Activated naive CD8-positive, alpha-beta T cell treated with anti-CD3 and anti-CD28 coated beads, Interleukin-2, amount 50 U/mL, for 16 hours (primary cell): ENCODE data around the gene SLC4A9.

Experiments
- DNase-seq: peaks from one replicate; pipeline ENCODE4 v3.0.0-alpha.2; 2020; ENCODE audit warnings: low read depth, low spot score

Gene SLC4A9, protein sequence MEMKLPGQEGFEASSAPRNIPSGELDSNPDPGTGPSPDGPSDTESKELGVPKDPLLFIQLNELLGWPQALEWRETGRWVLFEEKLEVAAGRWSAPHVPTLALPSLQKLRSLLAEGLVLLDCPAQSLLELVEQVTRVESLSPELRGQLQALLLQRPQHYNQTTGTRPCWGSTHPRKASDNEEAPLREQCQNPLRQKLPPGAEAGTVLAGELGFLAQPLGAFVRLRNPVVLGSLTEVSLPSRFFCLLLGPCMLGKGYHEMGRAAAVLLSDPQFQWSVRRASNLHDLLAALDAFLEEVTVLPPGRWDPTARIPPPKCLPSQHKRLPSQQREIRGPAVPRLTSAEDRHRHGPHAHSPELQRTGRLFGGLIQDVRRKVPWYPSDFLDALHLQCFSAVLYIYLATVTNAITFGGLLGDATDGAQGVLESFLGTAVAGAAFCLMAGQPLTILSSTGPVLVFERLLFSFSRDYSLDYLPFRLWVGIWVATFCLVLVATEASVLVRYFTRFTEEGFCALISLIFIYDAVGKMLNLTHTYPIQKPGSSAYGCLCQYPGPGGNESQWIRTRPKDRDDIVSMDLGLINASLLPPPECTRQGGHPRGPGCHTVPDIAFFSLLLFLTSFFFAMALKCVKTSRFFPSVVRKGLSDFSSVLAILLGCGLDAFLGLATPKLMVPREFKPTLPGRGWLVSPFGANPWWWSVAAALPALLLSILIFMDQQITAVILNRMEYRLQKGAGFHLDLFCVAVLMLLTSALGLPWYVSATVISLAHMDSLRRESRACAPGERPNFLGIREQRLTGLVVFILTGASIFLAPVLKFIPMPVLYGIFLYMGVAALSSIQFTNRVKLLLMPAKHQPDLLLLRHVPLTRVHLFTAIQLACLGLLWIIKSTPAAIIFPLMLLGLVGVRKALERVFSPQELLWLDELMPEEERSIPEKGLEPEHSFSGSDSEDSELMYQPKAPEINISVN

DNA sequence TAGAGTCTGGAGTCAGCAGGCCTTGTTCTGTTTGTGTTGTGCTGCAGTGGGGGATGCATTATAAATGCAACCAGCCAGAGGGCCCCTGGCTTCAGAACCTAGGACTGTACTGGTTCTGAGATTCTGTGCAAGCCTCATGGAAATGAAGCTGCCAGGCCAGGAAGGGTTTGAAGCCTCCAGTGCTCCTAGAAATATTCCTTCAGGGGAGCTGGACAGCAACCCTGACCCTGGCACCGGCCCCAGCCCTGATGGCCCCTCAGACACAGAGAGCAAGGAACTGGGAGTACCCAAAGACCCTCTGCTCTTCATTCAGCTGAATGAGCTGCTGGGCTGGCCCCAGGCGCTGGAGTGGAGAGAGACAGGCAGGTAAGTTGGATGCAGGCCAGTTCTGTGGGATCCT, at the start of gene SLC4A9:
SLC4A9 (plus strand) TSS at position 94 of the 400 bp plus-strand sequence; CDS start at position 137, 43 bp downstream.
- DNase-seq = no peak

DNA sequence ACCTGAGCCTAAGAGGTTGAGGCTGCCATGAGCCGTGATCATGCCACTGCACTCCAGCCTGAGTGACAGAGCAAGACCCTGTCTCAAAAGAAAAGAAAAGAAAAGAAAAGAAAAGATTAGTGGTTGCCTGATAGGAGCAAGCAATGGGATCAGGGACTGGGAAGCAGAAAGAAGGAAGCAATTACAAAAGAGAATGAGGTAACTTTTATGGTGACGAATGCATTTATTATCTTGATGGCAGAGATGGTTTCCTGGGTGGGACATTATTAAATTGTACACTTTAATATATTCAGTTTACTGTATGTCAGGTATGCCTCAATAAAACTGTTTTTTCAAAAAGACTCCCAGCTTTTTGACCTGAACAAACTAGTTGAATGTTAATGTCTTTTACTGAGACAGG, 49.6 kb upstream of the SLC4A9 start:
- no peak for DNase-seq

- DNase-seq = no peak
Measured at GRCh38 chr5:140311011-140311467, 49.0 kb upstream of the SLC4A9 start.

DNA sequence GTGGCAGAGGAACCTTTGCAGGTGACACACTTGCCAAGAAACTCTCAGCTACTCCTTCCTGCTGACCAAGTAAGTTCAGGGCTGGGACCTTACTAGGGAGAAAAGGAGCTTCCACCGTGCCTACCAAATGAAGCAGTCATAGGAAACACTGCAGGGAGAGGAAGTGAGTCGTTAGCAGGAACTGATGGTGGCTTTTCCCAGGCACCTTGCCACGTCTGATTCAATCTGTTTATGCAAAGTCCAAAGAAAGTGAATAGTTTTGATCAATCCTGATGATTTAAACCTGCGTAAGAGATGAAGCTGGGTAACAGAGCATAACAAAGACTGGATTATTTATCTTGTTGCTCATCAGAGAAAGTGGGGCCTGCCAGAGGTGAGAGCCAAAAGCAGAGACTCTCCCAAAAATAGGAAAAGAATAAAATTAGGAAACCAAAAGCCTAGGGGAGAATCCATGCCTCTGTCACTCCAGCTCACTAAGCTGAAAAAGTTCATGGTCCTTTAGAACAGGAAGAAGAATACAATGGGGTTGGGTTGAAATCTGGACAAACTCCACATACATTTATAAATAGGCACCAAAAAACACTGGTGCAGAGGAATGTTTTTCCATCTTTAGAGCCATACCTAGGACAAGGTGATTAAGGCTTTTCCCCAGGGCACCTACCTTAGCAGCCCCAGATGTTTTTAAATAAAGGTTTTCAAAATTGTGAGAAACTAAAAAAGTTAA, 47.8 kb upstream of the SLC4A9 start:
- DNase-seq = no peak

DNA sequence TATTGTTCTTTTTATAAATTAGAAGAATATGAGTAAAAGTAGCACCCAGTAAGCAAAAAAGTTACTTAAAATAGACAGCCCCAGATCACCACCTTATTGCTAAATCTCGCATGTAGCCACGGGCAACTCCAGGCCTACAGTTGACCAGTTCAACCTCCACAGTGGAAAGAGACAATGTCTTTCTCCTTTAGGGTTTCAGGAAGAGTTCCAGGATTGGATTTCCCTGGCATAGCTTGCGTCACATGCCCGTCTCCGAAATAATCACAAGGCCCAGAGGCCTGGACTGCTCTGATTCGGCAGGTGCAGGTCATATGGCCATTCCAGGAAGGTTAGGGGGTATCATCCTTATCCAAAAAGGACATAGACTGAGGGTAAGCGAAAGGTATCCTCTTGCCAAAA, 47.2 kb upstream of the SLC4A9 start:
- DNase-seq = no peak

GRCh38 chr5:140317859-140318258, 42.1 kb upstream of the SLC4A9 start:
- no peak for DNase-seq

GRCh38 chr5:140318792-140319191, 41.2 kb upstream of the SLC4A9 start:
- DNase-seq = no peak

DNA sequence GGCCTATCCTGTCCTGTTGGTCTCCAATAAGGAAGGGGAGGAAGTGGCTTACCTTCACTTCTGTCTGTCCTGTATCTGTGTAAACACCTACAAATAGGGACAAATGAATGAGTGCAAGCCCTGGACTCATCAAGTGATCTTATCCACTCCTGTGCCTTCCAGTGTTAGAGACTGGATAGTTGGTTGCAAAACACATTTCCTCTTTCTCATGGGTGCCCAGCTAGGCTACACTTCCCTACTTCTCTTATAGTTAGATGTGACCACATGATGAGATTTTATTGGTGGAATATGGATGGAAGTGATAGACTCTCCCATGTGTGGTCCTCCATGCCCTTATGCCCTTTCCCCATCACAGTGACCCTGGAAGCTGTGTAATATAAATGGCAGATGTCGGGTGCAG, 40.2 kb upstream of the SLC4A9 start:
- no peak for DNase-seq

DNA sequence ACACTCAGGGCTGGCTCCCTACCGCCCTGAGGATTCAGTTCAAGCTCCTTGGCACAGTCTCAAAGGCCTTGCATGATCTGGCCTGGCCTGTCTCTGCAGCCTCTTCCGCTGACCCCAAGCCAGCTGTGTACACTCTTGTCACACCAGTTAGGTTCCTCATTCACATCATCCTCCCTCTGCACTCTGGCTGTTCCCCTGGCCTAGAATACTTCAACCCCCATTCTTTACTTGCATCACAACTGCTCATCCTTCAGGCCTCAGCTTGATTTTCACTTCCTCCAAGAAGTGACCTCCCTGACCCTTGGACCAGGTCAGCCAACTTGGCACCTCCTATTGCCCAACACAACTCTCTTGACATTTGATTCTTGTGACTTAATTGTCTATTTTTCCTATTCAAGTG, 38.2 kb upstream of the SLC4A9 start:
- no peak for DNase-seq

GRCh38 chr5:140322751-140323731, 37.0 kb upstream of the SLC4A9 start:
- DNase-seq = no peak

GRCh38 chr5:140324041-140324600, 35.9 kb upstream of the SLC4A9 start:
- DNase-seq = no peak

DNA sequence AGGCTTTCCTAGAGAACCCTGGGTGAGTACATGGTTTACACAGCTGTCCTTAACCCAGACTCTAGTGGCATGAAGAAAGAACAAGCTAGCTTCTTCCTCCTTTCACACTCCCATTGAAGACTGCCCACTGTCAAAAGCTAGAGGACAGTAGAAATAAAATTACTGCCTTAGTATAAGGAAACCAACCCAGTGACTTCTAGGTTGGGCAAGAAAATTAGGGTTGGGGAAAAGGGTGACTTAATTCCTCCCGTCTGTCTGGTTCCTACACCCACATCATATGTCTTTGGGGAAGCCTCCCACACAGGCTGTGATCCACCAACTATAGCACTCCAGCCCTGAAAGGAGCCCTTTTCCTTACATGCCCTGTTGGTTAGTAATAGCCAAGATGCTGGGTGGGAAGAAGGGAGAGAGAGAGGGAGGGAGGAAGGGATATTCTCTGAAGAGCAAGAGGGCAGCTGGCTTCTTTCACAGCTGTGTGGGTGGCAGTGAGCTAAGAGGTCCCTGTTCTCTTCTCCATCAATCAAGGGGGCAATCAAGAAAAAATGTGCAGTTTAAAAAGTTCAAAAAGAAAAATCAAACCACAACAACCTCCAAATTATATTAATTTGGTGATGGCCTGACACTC, 35.3 kb upstream of the SLC4A9 start:
- no peak for DNase-seq

- DNase-seq = no peak
Measured at GRCh38 chr5:140325486-140325885, 34.5 kb upstream of the SLC4A9 start.

GRCh38 chr5:140327589-140327988, 32.4 kb upstream of the SLC4A9 start:
- no peak for DNase-seq

- no peak for DNase-seq
Measured at GRCh38 chr5:140328036-140328764, 31.8 kb upstream of the SLC4A9 start.

- DNase-seq = no peak
Measured at GRCh38 chr5:140329739-140330481, 30.1 kb upstream of the SLC4A9 start.

DNA sequence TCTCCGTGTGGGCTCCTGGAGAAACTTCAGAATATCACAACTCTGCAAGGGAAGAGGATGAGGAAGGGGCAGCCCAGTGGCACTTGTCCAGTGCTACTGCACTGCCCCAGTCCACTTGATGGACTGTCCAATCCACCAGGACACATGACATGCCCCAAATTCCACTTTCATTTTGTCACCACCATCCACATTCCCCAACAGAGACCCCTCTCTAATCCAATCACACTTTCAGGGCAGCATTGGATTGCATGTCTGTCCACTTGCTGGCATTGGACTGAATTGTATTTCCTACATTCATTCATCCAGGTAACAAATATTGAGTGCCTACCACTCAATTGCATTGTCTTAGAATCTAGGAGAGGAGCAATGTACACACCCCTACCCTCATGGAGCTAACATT, 28.4 kb upstream of the SLC4A9 start:
- DNase-seq = no peak

DNA sequence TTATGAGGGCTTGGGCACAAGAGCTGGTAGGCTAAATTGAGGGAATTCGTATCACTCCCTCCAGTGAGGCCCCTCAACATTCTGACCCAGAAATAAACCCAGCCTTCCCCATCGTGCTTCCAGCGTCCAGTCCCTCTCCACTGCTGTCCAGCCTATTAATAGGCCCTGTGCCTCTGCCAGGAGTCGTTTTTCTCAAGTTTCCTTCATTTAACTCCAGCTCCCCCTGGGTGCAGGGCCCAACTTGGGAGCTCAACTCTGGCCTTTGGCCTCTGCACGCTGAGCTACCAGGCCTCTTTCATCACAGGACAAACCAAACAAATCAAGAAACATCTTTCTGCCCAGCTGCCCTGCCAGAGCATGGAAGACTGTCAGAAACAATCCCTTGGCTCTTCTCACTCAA, 23.6 kb upstream of the SLC4A9 start:
- no peak for DNase-seq
